ENCODE results near the gene MED9.

The MED9 gene

GRCh38 chr17:17520599-17521232, 43.9 kb downstream of the MED9 start:
- Histone ChIP-seq H2AFZ (ENCODE audit: low read length) (no peak overlapping the region), H3K27ac (ENCODE audit: low read length) (no peak overlapping the region), H4K20me1 (ENCODE audit: insufficient read depth, low read length) (no peaks in the 10 kb centered on the region), H3K79me2 (ENCODE audit: low read length) (no peaks in the 10 kb centered on the region), H3K9ac (ENCODE audit: low read length) (no peak overlapping the region), H3K9me2 (replicated peaks; ENCODE audit: insufficient read depth, low read length) (no peaks in the 10 kb centered on the region), H3K27me3 (replicated peaks; ENCODE audit: insufficient read depth, low read length) (no peaks in the 10 kb centered on the region), H3K4me2 (ENCODE audit: low read depth, low read length) (no peak overlapping the region), H3K4me3 (ENCODE audit: low read length) (no peak overlapping the region), H3K36me3 (replicated peaks; ENCODE audit: insufficient read depth, low read length) (no peaks in the 10 kb centered on the region), H3K9me3 (replicated peaks; ENCODE audit: insufficient read depth, low read length) (no peaks in the 10 kb centered on the region), H3K4me1 (ENCODE audit: low read length) (no peaks in the 10 kb centered on the region), H3F3A (ENCODE audit: insufficient read depth, low read length) (no peaks in the 10 kb centered on the region)
- DNase-seq: no peak
- no peak for TF ChIP-seq EZH2 (optimal IDR thresholded peaks at IDR 0.05; ENCODE audit: low read depth, low read length)
- no peak for TF ChIP-seq EZH2phosphoT487 (IDR thresholded peaks at IDR 0.05; ENCODE audit: low read length)
- TF ChIP-seq CTCF (IDR thresholded peaks at IDR 0.05; ENCODE audit: low read length): no peak

- H2AFZ ChIP-seq (ENCODE audit: low read length): no peak overlapping the region
- TF ChIP-seq EZH2phosphoT487 (IDR thresholded peaks at IDR 0.05; ENCODE audit: low read length) (no peak), CTCF (IDR thresholded peaks at IDR 0.05; ENCODE audit: low read length) (no peak), EZH2 (optimal IDR thresholded peaks at IDR 0.05; ENCODE audit: low read depth, low read length) (no peak)
- no peaks in the 10 kb centered on the region for H3F3A ChIP-seq (ENCODE audit: insufficient read depth, low read length)
- no peak for DNase-seq
- H3K4me1 ChIP-seq (ENCODE audit: low read length): no peaks in the 10 kb centered on the region
- no peaks in the 10 kb centered on the region for H3K9me2 ChIP-seq (replicated peaks; ENCODE audit: insufficient read depth, low read length)
- no peaks in the 10 kb centered on the region for H3K9me3 ChIP-seq (replicated peaks; ENCODE audit: insufficient read depth, low read length)
- no peak overlapping the region for H3K27ac ChIP-seq (ENCODE audit: low read length)
- H3K36me3 ChIP-seq (replicated peaks; ENCODE audit: insufficient read depth, low read length): no peaks in the 10 kb centered on the region
- no peaks in the 10 kb centered on the region for H3K79me2 ChIP-seq (ENCODE audit: low read length)
- H3K4me3 ChIP-seq (ENCODE audit: low read length): no peak overlapping the region
- H3K27me3 ChIP-seq (replicated peaks; ENCODE audit: insufficient read depth, low read length): no peaks in the 10 kb centered on the region
- no peak overlapping the region for H3K4me2 ChIP-seq (ENCODE audit: low read depth, low read length)
- no peaks in the 10 kb centered on the region for H4K20me1 ChIP-seq (ENCODE audit: insufficient read depth, low read length)
- no peak overlapping the region for H3K9ac ChIP-seq (ENCODE audit: low read length)
Observed at GRCh38 chr17:17523001-17523730, 46.4 kb downstream of the MED9 start.

- Histone ChIP-seq H2AFZ (ENCODE audit: low read length) (no peak overlapping the region), H3K4me2 (ENCODE audit: low read depth, low read length) (no peak overlapping the region), H3K4me1 (ENCODE audit: low read length) (no peaks in the 10 kb centered on the region), H3K27ac (ENCODE audit: low read length) (no peak overlapping the region), H3F3A (ENCODE audit: insufficient read depth, low read length) (no peaks in the 10 kb centered on the region), H3K9me3 (replicated peaks; ENCODE audit: insufficient read depth, low read length) (no peaks in the 10 kb centered on the region), H4K20me1 (ENCODE audit: insufficient read depth, low read length) (no peaks in the 10 kb centered on the region), H3K9me2 (replicated peaks; ENCODE audit: insufficient read depth, low read length) (no peaks in the 10 kb centered on the region), H3K4me3 (ENCODE audit: low read length) (no peak overlapping the region), H3K79me2 (ENCODE audit: low read length) (no peaks in the 10 kb centered on the region), H3K36me3 (replicated peaks; ENCODE audit: insufficient read depth, low read length) (no peaks in the 10 kb centered on the region), H3K27me3 (replicated peaks; ENCODE audit: insufficient read depth, low read length) (no peaks in the 10 kb centered on the region), H3K9ac (ENCODE audit: low read length) (no peak overlapping the region)
- DNase-seq: no peak
- no peak for TF ChIP-seq EZH2phosphoT487 (IDR thresholded peaks at IDR 0.05; ENCODE audit: low read length)
- no peak for TF ChIP-seq CTCF (IDR thresholded peaks at IDR 0.05; ENCODE audit: low read length)
- no peak for TF ChIP-seq EZH2 (optimal IDR thresholded peaks at IDR 0.05; ENCODE audit: low read depth, low read length)
Observed at GRCh38 chr17:17523731-17524490, 47.1 kb downstream of the MED9 start.
